OCI-LY1 (cell line): ENCODE results near the gene PLEKHA6.

Source experiments
- CTCF ChIP-seq: fragments of 200-600 bp; sonication (generic), shearing (Covaris generic); IDR thresholded peaks from 2 replicates; pipeline ENCODE4 v1.5.1; 2017; ENCODE audit warnings: mild to moderate bottlenecking, antibody characterized with exemption, low read length, moderate library complexity, mixed read lengths
- EZH2 ChIP-seq: fragments of 200-600 bp; sonication (generic), shearing (Covaris generic); IDR thresholded peaks from 2 replicates; pipeline ENCODE4 v1.8.0; 2017; ENCODE audit warnings: borderline replicate concordance, mixed run types, mild to moderate bottlenecking, antibody characterized with exemption, low read length, moderate library complexity, mixed read lengths

GRCh38 chr1:204213668-204214662 lies 145.8 kb downstream of the PLEKHA6 start, which contains the start of gene GOLT1A:
- TF ChIP-seq EZH2: no peak
- peak; percentile 24; the same call in 1 of the 2 replicates for TF ChIP-seq CTCF
